ENCODE results near the gene SMC5. TPM values are rescaled to one million over a fixed set of nuclear protein-coding genes. Genes with fewer than 3 reads are reported as not detected.
A peak's percentile ranks its signal among the peaks of the same experiment; 100 is the strongest.

SMC5 gene
- polyA plus RNA-seq, 1 of the 3 experiments (the other 2 are of a cell fraction) = 5.3 TPM

- TF ChIP-seq GATA2 (CRISPR knock-in tag; IDR thresholded peaks at IDR 0.05) = no peak
- Histone ChIP-seq H3K9me3 (no peaks in the 10 kb centered on the region), H3K4me3 (ENCODE audit: low read depth in 2 of 2, low read length in 1 of 2) (no peak overlapping the region), H3K9me2 (no peaks in the 10 kb centered on the region), H3K27me3 (ENCODE audit: insufficient read depth) (no peaks in the 10 kb centered on the region), H3K27ac (ENCODE audit: low read depth in 2 of 2, low read length in 1 of 2) (no peak overlapping the region), H3K4me1 (ENCODE audit: control insufficient read depth in 1 of 2, insufficient read depth in 2 of 2, low read depth in 1 of 2, low read length in 1 of 2) (no peaks in the 10 kb centered on the region), H3K79me2 (ENCODE audit: insufficient read depth) (peaks cover 83% of the 10 kb centered on the region), H4K20me1 (ENCODE audit: insufficient read depth) (no peaks in the 10 kb centered on the region), H3K4me2 (no peak overlapping the region), H3K36me3 (replicated peaks in 1 of 2; ENCODE audit: control insufficient read depth in 1 of 2, insufficient read depth in 2 of 2, low read length in 1 of 2) (peaks cover 59 to 89% of the 10 kb centered on the region in 2 experiments), H2AFZ (ENCODE audit: low read depth) (no peak overlapping the region), H3F3A (replicated peaks; ENCODE audit: insufficient read depth) (peaks cover 15% of the 10 kb centered on the region), H3K9ac (no peak overlapping the region)
- ChIA-PET CTCF (no interaction called here), POLR2A (no interaction called here)
- DNase-seq = no peak
- WGBS (ENCODE audit: low lambda C conversion rate) = 100% methylated on average over 2 of the region's 2 CpGs
Observed at GRCh38 chr9:70278305-70278704, 19.5 kb downstream of the SMC5 start.

- Histone ChIP-seq H3K4me2 (no peak overlapping the region), H3K27ac (ENCODE audit: low read depth in 2 of 2, low read length in 1 of 2) (no peak overlapping the region), H3K9ac (no peak overlapping the region), H3K4me1 (ENCODE audit: control insufficient read depth in 1 of 2, insufficient read depth in 2 of 2, low read depth in 1 of 2, low read length in 1 of 2) (peaks cover 0 to 7% of the 10 kb centered on the region in 2 experiments; a peak in 2 of 4 replicates), H3K4me3 (ENCODE audit: low read depth in 2 of 2, low read length in 1 of 2) (no peak overlapping the region), H4K20me1 (ENCODE audit: insufficient read depth) (no peaks in the 10 kb centered on the region), H2AFZ (ENCODE audit: low read depth) (no peak overlapping the region), H3K27me3 (ENCODE audit: insufficient read depth) (no peaks in the 10 kb centered on the region), H3K9me3 (no peaks in the 10 kb centered on the region), H3K9me2 (no peaks in the 10 kb centered on the region), H3F3A (replicated peaks; ENCODE audit: insufficient read depth) (peaks cover 13% of the 10 kb centered on the region), H3K36me3 (replicated peaks in 1 of 2; ENCODE audit: control insufficient read depth in 1 of 2, insufficient read depth in 2 of 2, low read length in 1 of 2) (peaks cover 63 to 91% of the 10 kb centered on the region in 2 experiments), H3K79me2 (ENCODE audit: insufficient read depth) (peaks cover 78% of the 10 kb centered on the region; the same call in 1 of the 2 replicates)
- DNase-seq = no peak
- TF ChIP-seq MAX (IDR thresholded peaks at IDR 0.05; ENCODE audit: low read depth) = no peak
- ChIA-PET POLR2A (no interaction called here), CTCF (no interaction called here)
- WGBS (ENCODE audit: low lambda C conversion rate) = 96% methylated on average over 1 of the region's 1 CpG
Observed at GRCh38 chr9:70283848-70284247, 25.1 kb downstream of the SMC5 start.

GRCh38 chr9:70285246-70285645, 26.5 kb downstream of the SMC5 start:
- Histone ChIP-seq H3K4me3 (ENCODE audit: low read depth in 2 of 2, low read length in 1 of 2) (no peak overlapping the region), H3K27ac (ENCODE audit: low read depth in 2 of 2, low read length in 1 of 2) (peak overlapping the region in 1 of 2 experiments; percentile 71; a peak in 2 of 4 replicates), H3F3A (replicated peaks; ENCODE audit: insufficient read depth) (peaks cover 13% of the 10 kb centered on the region), H3K27me3 (ENCODE audit: insufficient read depth) (no peaks in the 10 kb centered on the region), H3K79me2 (ENCODE audit: insufficient read depth) (peaks cover 78% of the 10 kb centered on the region; the same call in 1 of the 2 replicates), H3K36me3 (replicated peaks in 1 of 2; ENCODE audit: control insufficient read depth in 1 of 2, insufficient read depth in 2 of 2, low read length in 1 of 2) (peaks cover 67 to 95% of the 10 kb centered on the region in 2 experiments), H3K4me1 (ENCODE audit: control insufficient read depth in 1 of 2, insufficient read depth in 2 of 2, low read depth in 1 of 2, low read length in 1 of 2) (peaks cover 0 to 7% of the 10 kb centered on the region in 2 experiments; a peak in 2 of 4 replicates), H2AFZ (ENCODE audit: low read depth) (no peak overlapping the region), H3K4me2 (no peak overlapping the region), H3K9me3 (no peaks in the 10 kb centered on the region), H4K20me1 (ENCODE audit: insufficient read depth) (no peaks in the 10 kb centered on the region), H3K9me2 (no peaks in the 10 kb centered on the region), H3K9ac (no peak overlapping the region)
- 64% methylated on average over 3 of the region's 3 CpGs for WGBS (ENCODE audit: low lambda C conversion rate)
- CTCF ChIA-PET = interaction anchor here (0.8 to 1.3 kb wide), 2 partner anchors 18 to 22 kb away, joined by 3 read pairs; no protein-coding TSS in a partner anchor
- TF ChIP-seq NFIC (IDR thresholded peaks at IDR 0.05; ENCODE audit: borderline replicate concordance) (no peak), RCOR1 (IDR thresholded peaks at IDR 0.05; ENCODE audit: low read length) (peak; percentile 43; the same call in 1 of the 2 replicates)
- DNase-seq = peak; percentile 22
- POLR2A ChIA-PET = no interaction called here
